ENCODE data around the gene PBX1. TPM values are rescaled to one million over a fixed set of nuclear protein-coding genes. Genes with fewer than 3 reads are reported as not detected.
A peak's percentile ranks its signal among the peaks of the same experiment; 100 is the strongest.
"Not testable (repeated sequence)": the region's sequence is repeated elsewhere in the genome, so short reads cannot be mapped to it uniquely, and the experiment has no call there.

Gene PBX1
- total and polyA plus RNA-seq, 7 donors = 6.7 to 168 (median 118) TPM

DNA sequence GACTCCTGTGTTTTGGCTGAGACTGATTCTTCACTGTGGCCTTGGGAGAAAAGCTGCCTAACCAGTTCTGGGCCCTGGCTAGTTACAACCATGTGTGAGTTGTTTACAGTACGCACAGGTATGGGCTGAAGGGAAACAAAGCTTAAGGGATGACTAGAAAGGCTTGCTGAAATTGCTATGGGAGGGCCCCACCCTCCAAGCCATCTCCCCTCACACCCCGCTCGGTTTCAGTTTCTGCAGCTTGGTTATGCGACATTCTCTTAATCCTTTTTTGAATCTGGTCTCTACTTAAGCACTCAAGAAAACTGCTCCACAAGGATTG is 43.1 kb downstream of the PBX1 start:
- intact Hi-C loops (cut with DNase I) = no loop called here
- Histone ChIP-seq H3K4me1 (peaks cover 0 to 98% (median 85%) of the 10 kb centered on the region in 4 donors), H3K27ac (peak overlapping the region; percentile 67 to 83 (median 73)), H3K9me3 (no peaks in the 10 kb centered on the region), H3K27me3 (no peaks in the 10 kb centered on the region), H3K36me3 (peaks cover 0 to 9% (median 0%) of the 10 kb centered on the region in 4 donors), H3K4me3 (peak overlapping the region in 1 of 4 donors; percentile 11)
- 12 to 53% methylated on average over 4 of the region's 4 CpGs for WGBS, 2 donors
- TF ChIP-seq EP300 (IDR thresholded peaks at IDR 0.05) (no peak), POLR2A (IDR thresholded peaks at IDR 0.05) (no peak), POLR2AphosphoS5 (IDR thresholded peaks at IDR 0.05) (no peak)
- TF ChIP-seq, protein P1, sequence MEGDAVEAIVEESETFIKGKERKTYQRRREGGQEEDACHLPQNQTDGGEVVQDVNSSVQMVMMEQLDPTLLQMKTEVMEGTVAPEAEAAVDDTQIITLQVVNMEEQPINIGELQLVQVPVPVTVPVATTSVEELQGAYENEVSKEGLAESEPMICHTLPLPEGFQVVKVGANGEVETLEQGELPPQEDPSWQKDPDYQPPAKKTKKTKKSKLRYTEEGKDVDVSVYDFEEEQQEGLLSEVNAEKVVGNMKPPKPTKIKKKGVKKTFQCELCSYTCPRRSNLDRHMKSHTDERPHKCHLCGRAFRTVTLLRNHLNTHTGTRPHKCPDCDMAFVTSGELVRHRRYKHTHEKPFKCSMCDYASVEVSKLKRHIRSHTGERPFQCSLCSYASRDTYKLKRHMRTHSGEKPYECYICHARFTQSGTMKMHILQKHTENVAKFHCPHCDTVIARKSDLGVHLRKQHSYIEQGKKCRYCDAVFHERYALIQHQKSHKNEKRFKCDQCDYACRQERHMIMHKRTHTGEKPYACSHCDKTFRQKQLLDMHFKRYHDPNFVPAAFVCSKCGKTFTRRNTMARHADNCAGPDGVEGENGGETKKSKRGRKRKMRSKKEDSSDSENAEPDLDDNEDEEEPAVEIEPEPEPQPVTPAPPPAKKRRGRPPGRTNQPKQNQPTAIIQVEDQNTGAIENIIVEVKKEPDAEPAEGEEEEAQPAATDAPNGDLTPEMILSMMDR (IDR thresholded peaks at IDR 0.05) = no peak
- DNase-seq = no peak

DNA sequence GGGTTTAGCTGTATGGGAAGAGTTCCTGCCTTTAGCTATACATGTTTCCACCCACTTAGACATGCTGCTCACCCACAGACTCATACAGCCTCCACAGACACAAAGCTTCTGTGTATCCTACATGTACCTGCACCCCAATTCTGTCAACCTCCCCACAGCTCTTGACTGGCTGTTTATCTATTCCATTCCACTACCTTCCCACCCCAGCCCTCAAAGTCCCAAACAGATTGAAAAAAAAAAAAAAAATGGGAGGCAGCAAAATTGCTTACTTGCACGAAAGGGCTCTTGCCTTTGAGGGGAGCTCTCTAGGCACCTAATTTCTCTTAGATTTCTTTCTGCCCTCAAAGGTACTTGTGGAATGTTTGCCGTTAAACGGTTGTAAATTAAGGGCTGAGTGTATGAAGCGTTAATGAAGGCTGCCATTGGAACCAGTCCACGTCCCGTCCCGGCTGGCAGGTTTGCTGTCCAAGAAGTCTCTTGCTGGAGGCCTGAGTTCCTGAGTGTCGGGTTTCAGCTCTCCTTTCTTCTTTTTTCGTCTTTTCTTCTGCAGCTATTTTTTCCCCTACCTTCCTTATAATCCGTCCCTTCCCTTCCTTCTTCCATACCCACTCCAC is 43.6 kb downstream of the PBX1 start:
- no peaks in the 10 kb centered on the region for H3K9me3 ChIP-seq
- DNase-seq = peak; percentile 79
- H3K4me3 ChIP-seq = peak overlapping the region in 1 of 4 donors; percentile 11
- intact Hi-C loops (cut with DNase I) = no loop called here
- peaks cover 0 to 4% (median 0%) of the 10 kb centered on the region in 4 donors for H3K36me3 ChIP-seq
- peak in 3 of 4 donors; percentile 11 to 20 (median 14) for TF ChIP-seq POLR2AphosphoS5 (IDR thresholded peaks at IDR 0.05)
- TF ChIP-seq, protein P1 (IDR thresholded peaks at IDR 0.05) = no peak
- no peak for TF ChIP-seq POLR2A (IDR thresholded peaks at IDR 0.05)
- no peak for TF ChIP-seq EP300 (IDR thresholded peaks at IDR 0.05)
- H3K4me1 ChIP-seq = peaks cover 0 to 98% (median 90%) of the 10 kb centered on the region in 4 donors
- no peaks in the 10 kb centered on the region for H3K27me3 ChIP-seq
- 5 to 25% methylated on average over 10 of the region's 10 CpGs for WGBS, 2 donors
- H3K27ac ChIP-seq = peak overlapping the region; percentile 67 to 83 (median 73)

DNA sequence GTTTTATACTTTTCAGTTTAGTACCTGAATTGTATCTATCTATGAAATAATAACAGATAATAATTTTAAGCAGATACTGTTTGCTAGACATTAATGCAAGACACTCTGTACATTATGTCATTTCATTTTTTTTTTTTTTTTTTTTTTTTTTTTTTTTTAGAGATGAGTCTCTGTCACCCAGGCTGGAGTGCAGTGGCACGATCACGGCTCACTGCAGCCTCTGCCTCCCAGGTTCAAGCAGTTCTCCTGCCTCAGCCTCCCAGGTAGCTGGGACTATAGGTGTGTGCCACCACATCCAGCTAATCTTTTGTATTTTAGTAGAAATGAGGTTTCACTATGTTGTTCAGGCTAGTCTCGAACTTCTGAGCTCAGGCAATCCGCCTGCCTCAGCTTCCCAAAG is 44.8 kb downstream of the PBX1 start:
- H3K4me3 ChIP-seq; H3K27me3 ChIP-seq; intact Hi-C loops (cut with DNase I); H3K9me3 ChIP-seq; DNase-seq; H3K36me3 ChIP-seq: not testable (repeated sequence)
- Histone ChIP-seq H3K4me1 (peaks cover 0 to 99% (median 93%) of the 10 kb centered on the region in 4 donors), H3K27ac (peak overlapping the region; percentile 67 to 83 (median 73))
- 82 to 91% methylated on average over 4 of the region's 4 CpGs for WGBS, 2 donors

DNA sequence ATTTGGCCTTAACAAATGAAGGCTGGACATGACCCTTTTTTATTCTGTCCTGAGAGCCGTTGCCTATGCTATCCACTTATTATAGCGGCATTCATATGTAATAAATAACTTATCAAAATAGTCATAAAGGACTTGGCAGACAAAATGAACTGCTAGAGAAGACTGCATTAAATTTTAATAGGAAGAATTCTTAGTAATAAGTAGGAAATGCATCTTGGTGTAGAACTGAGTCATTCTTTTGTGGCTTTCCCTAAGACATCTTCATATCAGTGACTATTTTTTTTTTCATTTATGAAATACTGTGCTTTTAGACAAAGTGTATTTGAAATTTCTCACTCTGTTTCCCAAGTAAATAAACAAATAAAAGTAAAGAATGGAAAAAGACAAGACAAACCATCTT is 45.6 kb downstream of the PBX1 start:
- no peak for DNase-seq
- no peaks in the 10 kb centered on the region for H3K36me3 ChIP-seq
- no peak overlapping the region for H3K4me3 ChIP-seq
- no peaks in the 10 kb centered on the region for H3K9me3 ChIP-seq
- 57 to 81% methylated on average over 2 of the region's 2 CpGs for WGBS, 2 donors
- peaks cover 0 to 99% (median 94%) of the 10 kb centered on the region in 4 donors for H3K4me1 ChIP-seq
- peak overlapping the region; percentile 27 to 83 (median 59) for H3K27ac ChIP-seq
- intact Hi-C loops (cut with DNase I) = no loop called here
- no peaks in the 10 kb centered on the region for H3K27me3 ChIP-seq
- TF ChIP-seq, protein P1 (IDR thresholded peaks at IDR 0.05) = no peak
- TF ChIP-seq POLR2AphosphoS5 (IDR thresholded peaks at IDR 0.05) = no peak
- TF ChIP-seq EP300 (IDR thresholded peaks at IDR 0.05) = no peak
- TF ChIP-seq POLR2A (IDR thresholded peaks at IDR 0.05) = no peak

DNA sequence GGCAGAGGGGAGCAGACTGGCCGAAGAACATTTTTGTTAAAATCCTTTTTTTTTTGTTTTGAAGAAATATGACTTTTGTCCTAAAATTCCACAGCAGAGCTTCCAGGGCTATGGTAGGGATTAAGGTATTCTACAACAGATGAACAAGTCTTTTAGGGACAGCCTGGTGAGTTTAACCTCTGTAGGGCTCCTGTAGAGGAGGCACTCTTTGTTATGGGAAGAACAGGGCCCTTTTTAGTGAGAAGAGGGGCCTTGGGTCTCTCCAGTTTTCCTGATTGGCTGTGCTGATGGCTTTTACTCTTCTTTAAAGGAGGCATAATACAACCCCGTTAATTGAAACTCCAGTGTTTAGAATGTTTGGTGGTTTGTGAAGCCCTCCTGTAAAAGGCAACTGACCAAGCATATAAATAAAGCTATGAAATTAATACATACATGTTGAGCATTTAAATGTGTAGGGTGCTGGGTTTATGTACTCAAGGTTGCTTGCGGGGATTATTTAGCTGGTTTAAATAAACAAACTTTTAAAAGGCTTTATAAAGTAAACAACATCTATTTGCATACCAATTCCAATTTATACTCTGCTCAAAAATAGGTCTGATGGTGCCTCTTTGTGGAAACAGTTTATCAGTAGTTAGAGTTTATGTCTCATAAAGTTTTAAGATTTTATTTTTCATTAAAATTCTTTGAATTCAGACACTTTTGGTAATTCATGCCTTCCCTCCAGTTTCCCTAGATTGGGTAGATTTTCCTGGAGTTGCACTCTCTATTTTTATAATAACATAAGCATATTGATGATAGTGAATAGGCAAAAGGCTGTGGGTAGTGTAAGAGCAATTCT is 46.5 kb downstream of the PBX1 start:
- TF ChIP-seq EP300 (IDR thresholded peaks at IDR 0.05) (no peak), POLR2A (IDR thresholded peaks at IDR 0.05) (no peak), POLR2AphosphoS5 (IDR thresholded peaks at IDR 0.05) (no peak)
- TF ChIP-seq, protein P1 (IDR thresholded peaks at IDR 0.05) = no peak
- WGBS, 2 donors = 75 to 86% methylated on average over 3 of the region's 3 CpGs
- no peak overlapping the region for H3K4me3 ChIP-seq
- no peaks in the 10 kb centered on the region for H3K9me3 ChIP-seq
- intact Hi-C loops (cut with DNase I) = no loop called here
- H3K4me1 ChIP-seq = peaks cover 0 to 99% (median 96%) of the 10 kb centered on the region in 4 donors
- peak overlapping the region in 3 of 4 donors; percentile 44 to 83 (median 74) for H3K27ac ChIP-seq
- no peak for DNase-seq
- no peaks in the 10 kb centered on the region for H3K36me3 ChIP-seq
- no peaks in the 10 kb centered on the region for H3K27me3 ChIP-seq

Data from sigmoid colon (tissue), 7 donors.